GM21360 (cell line): Measurements from ENCODE around the gene MEN1.
"Not testable (repeated sequence)": the region's sequence is repeated elsewhere in the genome, so short reads cannot be mapped to it uniquely, and the experiment has no call there.

Experiments
- ATAC-seq: cut with Tn5 transposase; IDR thresholded peaks from one replicate; pipeline ENCODE4 v1.9.1; 2021; ENCODE audit warnings: mild to moderate bottlenecking, moderate library complexity; ENCODE audit not compliant: unreplicated experiment

MEN1 gene

GRCh38 chr11:64834031-64834722, 23.8 kb upstream of the MEN1 start:
- no peak for ATAC-seq

- ATAC-seq = no peak
These were observed 23.2 kb upstream of the MEN1 start for GRCh38 chr11:64833509-64833908.

- no peak for ATAC-seq
These were observed 22.8 kb upstream of the MEN1 start for GRCh38 chr11:64833198-64833502.

- ATAC-seq = no peak
These were observed 22.3 kb upstream of the MEN1 start for GRCh38 chr11:64832467-64833197.

GRCh38 chr11:64831411-64831891, 21.1 kb upstream of the MEN1 start:
- ATAC-seq = no peak

- no peak for ATAC-seq
These were observed 19.3 kb upstream of the MEN1 start for GRCh38 chr11:64829536-64830251.

- ATAC-seq = no peak
These were observed 17.1 kb upstream of the MEN1 start for GRCh38 chr11:64827451-64827839.

- ATAC-seq = no peak
These were observed 16.5 kb upstream of the MEN1 start for GRCh38 chr11:64826578-64827450.

GRCh38 chr11:64826062-64826461, 15.7 kb upstream of the MEN1 start:
- no peak for ATAC-seq

- no peak for ATAC-seq
These were observed 13.3 kb upstream of the MEN1 start for GRCh38 chr11:64823568-64824119.

GRCh38 chr11:64817476-64817875, 7.1 kb upstream of the MEN1 start:
- no peak for ATAC-seq

GRCh38 chr11:64815433-64815832, 5.1 kb upstream of the MEN1 start:
- not testable (repeated sequence) for ATAC-seq

- ATAC-seq = peak; percentile 42
These were observed 4.4 kb upstream of the MEN1 start for GRCh38 chr11:64814712-64815187.

GRCh38 chr11:64813826-64814225, 3.5 kb upstream of the MEN1 start:
- ATAC-seq = no peak

GRCh38 chr11:64810891-64811272, 531 bp upstream of the MEN1 start:
- no peak for ATAC-seq

GRCh38 chr11:64809781-64810241, 540 bp downstream of the MEN1 start:
- peak; percentile 8 for ATAC-seq

- ATAC-seq = no peak
These were observed 4.9 kb downstream of the MEN1 start for GRCh38 chr11:64805481-64805880.

- no peak for ATAC-seq
These were observed 5.8 kb downstream of the MEN1 start for GRCh38 chr11:64804346-64805210.

GRCh38 chr11:64803846-64804345, 6.5 kb downstream of the MEN1 start:
- no peak for ATAC-seq
